Loucy (cell line): ENCODE data around the gene TMF1.

Source experiments
- H2AFZ ChIP-seq: fragments of 200-600 bp; sonication (generic); 2 replicates; pipeline ENCODE4 v1.6.0; 2016; ENCODE audit warnings: antibody characterized with exemption, mild to moderate bottlenecking, low read length, moderate library complexity
- H3F3A ChIP-seq: fragments of 200-600 bp; 2 replicates; pipeline ENCODE4 v1.6.0; 2016; ENCODE audit warnings: antibody characterized with exemption, low read depth, mild to moderate bottlenecking
- H3K27me3 ChIP-seq: fragments of 200-600 bp; sonication (generic); 2 replicates; pipeline ENCODE4 v1.6.1; 2014; ENCODE audit warnings: low read length, mild to moderate bottlenecking; ENCODE audit not compliant: insufficient read depth, poor library complexity, severe bottlenecking
- H3K36me3 ChIP-seq: fragments of 200-600 bp; sonication (generic); 2 replicates; pipeline ENCODE4 v1.6.1; 2016; ENCODE audit warnings: low read length; ENCODE audit not compliant: insufficient read depth
- H3K4me1 ChIP-seq: fragments of 200-600 bp; sonication (generic); 2 replicates; pipeline ENCODE4 v1.5.1; 2014; ENCODE audit warnings: low read length, mild to moderate bottlenecking; ENCODE audit not compliant: insufficient read depth, poor library complexity, severe bottlenecking
- H3K4me2 ChIP-seq: fragments of 200-600 bp; sonication (generic); 2 replicates; pipeline ENCODE4 v1.6.0; 2014; ENCODE audit warnings: antibody characterized with exemption, low read length, low read depth, mild to moderate bottlenecking; ENCODE audit not compliant: poor library complexity, severe bottlenecking
- H3K4me3 ChIP-seq: fragments of 200-600 bp; sonication (generic); 2 replicates; pipeline ENCODE4 v1.5.1; 2014; ENCODE audit warnings: low read length, mild to moderate bottlenecking, mixed read lengths; ENCODE audit not compliant: poor library complexity, severe bottlenecking
- H3K79me2 ChIP-seq: fragments of 200-600 bp; sonication (generic); 2 replicates; pipeline ENCODE4 v1.6.1; 2014; ENCODE audit warnings: low read length; ENCODE audit not compliant: insufficient read depth
- H3K9ac ChIP-seq: fragments of 200-600 bp; sonication (generic); 2 replicates; pipeline ENCODE4 v1.6.0; 2014; ENCODE audit warnings: mild to moderate bottlenecking, low read depth, low read length, moderate library complexity; ENCODE audit not compliant: poor library complexity, severe bottlenecking
- H3K9me2 ChIP-seq: fragments of 200-600 bp; sonication (generic); replicated peaks from 2 replicates; pipeline ENCODE4 v1.6.1; 2016; ENCODE audit warnings: low read depth, low read length, mixed read lengths
- H3K9me3 ChIP-seq: fragments of 200-600 bp; sonication (generic); 2 replicates; pipeline ENCODE4 v1.6.1; 2014; ENCODE audit warnings: mild to moderate bottlenecking, antibody characterized with exemption, low read length, low read depth; ENCODE audit not compliant: insufficient read depth
- H4K20me1 ChIP-seq: fragments of 200-600 bp; sonication (generic); 2 replicates; pipeline ENCODE4 v1.6.0; 2014; ENCODE audit warnings: antibody characterized with exemption, low read length, mild to moderate bottlenecking; ENCODE audit not compliant: insufficient read depth, poor library complexity, severe bottlenecking
- CTCF ChIP-seq: fragments of 200-600 bp; sonication (generic); conservative IDR thresholded peaks from 2 replicates; pipeline ENCODE4 v1.5.1; 2014; ENCODE audit warnings: mild to moderate bottlenecking, antibody characterized with exemption, low read length
- EZH2phosphoT487 ChIP-seq: fragments of 200-600 bp; IDR thresholded peaks from 2 replicates; pipeline ENCODE4 v1.6.1; 2018; ENCODE audit warnings: antibody characterized with exemption, mild to moderate bottlenecking, moderate library complexity, borderline replicate concordance

The TMF1 gene

DNA sequence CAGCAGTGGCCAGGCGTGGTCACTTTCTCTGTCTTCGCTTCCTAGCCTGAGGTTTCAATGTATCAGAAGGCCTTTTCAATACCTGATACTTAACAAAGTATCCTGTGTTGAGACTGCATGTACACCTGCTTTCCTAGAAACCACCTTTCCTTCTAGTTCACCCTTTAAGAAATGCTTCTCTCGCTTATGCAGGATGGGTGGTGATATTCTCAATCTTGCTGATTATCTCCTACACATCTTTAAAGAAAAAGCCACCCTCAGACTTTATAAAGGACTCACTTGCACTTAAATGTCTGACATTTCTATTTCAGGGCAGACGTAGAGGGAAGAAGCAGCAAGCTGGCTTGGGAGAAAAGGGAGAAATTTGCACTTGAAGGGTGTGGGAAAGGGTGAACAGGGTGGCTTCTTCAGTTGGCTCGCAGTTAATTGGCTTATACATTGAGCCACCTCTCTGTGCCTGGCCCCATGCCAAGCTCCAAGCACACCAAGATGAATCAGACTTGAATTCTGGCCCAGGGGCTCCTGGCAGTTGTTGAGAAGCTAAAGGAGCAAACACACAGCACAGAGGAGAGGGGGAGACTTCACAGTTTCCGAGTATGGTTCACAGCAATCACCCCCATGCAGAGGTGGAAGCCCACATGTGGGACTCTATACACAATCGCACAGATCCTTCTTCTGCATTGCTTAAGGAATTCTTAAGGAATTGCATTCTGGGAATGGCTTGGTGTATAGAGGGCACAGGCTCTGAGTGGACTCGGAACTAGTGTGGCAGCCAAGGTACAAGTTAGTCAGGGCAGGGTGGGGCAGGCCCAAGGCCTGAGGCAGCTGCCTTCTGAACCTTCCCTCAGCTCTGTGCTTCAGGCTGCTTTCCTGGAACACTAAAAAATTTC, 33.9 kb upstream of the TMF1 start:
- Histone ChIP-seq H3K36me3 (no peaks in the 10 kb centered on the region), H2AFZ (peak overlapping the region; percentile 87; the same call in 1 of the 2 replicates), H3K9me2 (no peaks in the 10 kb centered on the region), H3K9me3 (no peaks in the 10 kb centered on the region), H3K4me1 (peaks cover 73% of the 10 kb centered on the region), H3K27me3 (no peaks in the 10 kb centered on the region), H3K9ac (peak overlapping the region; percentile 97), H3K4me3 (peak overlapping the region; percentile 98), H3K4me2 (peak overlapping the region; percentile 98), H4K20me1 (peaks cover 21% of the 10 kb centered on the region), H3F3A (peaks cover 9% of the 10 kb centered on the region; the same call in 1 of the 2 replicates), H3K79me2 (peaks cover 63% of the 10 kb centered on the region)
- no peak for TF ChIP-seq CTCF
- TF ChIP-seq EZH2phosphoT487: no peak

- H3K9ac ChIP-seq: peak overlapping the region; percentile 97
- peaks cover 9% of the 10 kb centered on the region; the same call in 1 of the 2 replicates for H3F3A ChIP-seq
- TF ChIP-seq CTCF: no peak
- no peak for TF ChIP-seq EZH2phosphoT487
- no peaks in the 10 kb centered on the region for H3K9me2 ChIP-seq
- H3K9me3 ChIP-seq: no peaks in the 10 kb centered on the region
- peak overlapping the region; percentile 87 for H2AFZ ChIP-seq
- H3K36me3 ChIP-seq: no peaks in the 10 kb centered on the region
- H3K4me1 ChIP-seq: peaks cover 75% of the 10 kb centered on the region
- peaks cover 63% of the 10 kb centered on the region for H3K79me2 ChIP-seq
- peaks cover 21% of the 10 kb centered on the region for H4K20me1 ChIP-seq
- H3K4me2 ChIP-seq: peak overlapping the region; percentile 98
- H3K4me3 ChIP-seq: peak overlapping the region; percentile 98
- H3K27me3 ChIP-seq: no peaks in the 10 kb centered on the region
These were observed 33.2 kb upstream of the TMF1 start for GRCh38 chr3:69085168-69085832.

- H3K4me1 ChIP-seq: peaks cover 68% of the 10 kb centered on the region
- H3K9ac ChIP-seq: peak within 1 kb of the TSS; percentile 97
- no peaks in the 10 kb centered on the region for H3K9me3 ChIP-seq
- no peaks in the 10 kb centered on the region for H3K36me3 ChIP-seq
- H3K79me2 ChIP-seq: peaks cover 60% of the 10 kb centered on the region
- peaks cover 16% of the 10 kb centered on the region for H4K20me1 ChIP-seq
- H3K4me2 ChIP-seq: peak within 1 kb of the TSS; percentile 98
- peak within 1 kb of the TSS; percentile 98 for H3K4me3 ChIP-seq
- H3K9me2 ChIP-seq: no peaks in the 10 kb centered on the region
- peak within 1 kb of the TSS; percentile 87 for H2AFZ ChIP-seq
- H3K27me3 ChIP-seq: no peaks in the 10 kb centered on the region
- no peak for TF ChIP-seq CTCF
- no peak for TF ChIP-seq EZH2phosphoT487
- H3F3A ChIP-seq: peaks cover 9% of the 10 kb centered on the region; the same call in 1 of the 2 replicates
These were observed 32.4 kb upstream of the TMF1 start, which contains the start of gene ARL6IP5 for GRCh38 chr3:69084326-69085167. TSS of gene ARL6IP5 (plus strand) at chr3:69084937. CDS start at chr3:69085048, 111 bp downstream.
